ENCODE results near the gene HIF3A.

- TF ChIP-seq, protein P1, sequence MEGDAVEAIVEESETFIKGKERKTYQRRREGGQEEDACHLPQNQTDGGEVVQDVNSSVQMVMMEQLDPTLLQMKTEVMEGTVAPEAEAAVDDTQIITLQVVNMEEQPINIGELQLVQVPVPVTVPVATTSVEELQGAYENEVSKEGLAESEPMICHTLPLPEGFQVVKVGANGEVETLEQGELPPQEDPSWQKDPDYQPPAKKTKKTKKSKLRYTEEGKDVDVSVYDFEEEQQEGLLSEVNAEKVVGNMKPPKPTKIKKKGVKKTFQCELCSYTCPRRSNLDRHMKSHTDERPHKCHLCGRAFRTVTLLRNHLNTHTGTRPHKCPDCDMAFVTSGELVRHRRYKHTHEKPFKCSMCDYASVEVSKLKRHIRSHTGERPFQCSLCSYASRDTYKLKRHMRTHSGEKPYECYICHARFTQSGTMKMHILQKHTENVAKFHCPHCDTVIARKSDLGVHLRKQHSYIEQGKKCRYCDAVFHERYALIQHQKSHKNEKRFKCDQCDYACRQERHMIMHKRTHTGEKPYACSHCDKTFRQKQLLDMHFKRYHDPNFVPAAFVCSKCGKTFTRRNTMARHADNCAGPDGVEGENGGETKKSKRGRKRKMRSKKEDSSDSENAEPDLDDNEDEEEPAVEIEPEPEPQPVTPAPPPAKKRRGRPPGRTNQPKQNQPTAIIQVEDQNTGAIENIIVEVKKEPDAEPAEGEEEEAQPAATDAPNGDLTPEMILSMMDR (IDR thresholded peaks at IDR 0.05): no peak
- no peak for TF ChIP-seq POLR2AphosphoS5 (IDR thresholded peaks at IDR 0.05)
- TF ChIP-seq POLR2A (IDR thresholded peaks at IDR 0.05; ENCODE audit: low read depth): no peak
- TF ChIP-seq EP300 (IDR thresholded peaks at IDR 0.05): no peak
These were observed 12.2 kb downstream of the HIF3A start for GRCh38 chr19:46309056-46309455.
